WTC11 (cell line): Measurements from ENCODE around the gene SLC27A5. TPM values are rescaled to one million over a fixed set of nuclear protein-coding genes. Genes with fewer than 3 reads are reported as not detected.

Experiments
- AR ChIP-seq: fragments of 250-450 bp; sonication (Bioruptor Pico); IDR thresholded peaks from 2 replicates; pipeline ENCODE4 v1.9.0; 2021; ENCODE audit warnings: mild to moderate bottlenecking
- ATF1 ChIP-seq: sonication (generic); formaldehyde crosslinking; IDR thresholded peaks from 2 replicates; pipeline ENCODE4 v1.8.1; 2023; ENCODE audit warnings: mild to moderate bottlenecking, moderate library complexity, missing genetic modification reagents
- CTCF ChIP-seq: fragments of 200-600 bp; IDR thresholded peaks from 2 replicates; pipeline ENCODE4 v1.8.0; 2022; ENCODE audit warnings: antibody characterized with exemption
- ETV6 ChIP-seq: sonication (generic); formaldehyde crosslinking; IDR thresholded peaks from 2 replicates; pipeline ENCODE4 v1.8.1; 2022; ENCODE audit warnings: mild to moderate bottlenecking, missing genetic modification reagents
- FOXK1 ChIP-seq: sonication (generic); formaldehyde crosslinking; IDR thresholded peaks from 2 replicates; pipeline ENCODE4 v1.8.0; 2022; ENCODE audit warnings: mild to moderate bottlenecking, moderate library complexity, missing genetic modification reagents
- FOXP4 ChIP-seq: sonication (generic); formaldehyde crosslinking; IDR thresholded peaks from 2 replicates; pipeline ENCODE4 v1.8.0; 2022; ENCODE audit warnings: mild to moderate bottlenecking, missing genetic modification reagents
- GRHL2 ChIP-seq: fragments of 250-450 bp; sonication (Bioruptor Pico); IDR thresholded peaks from 2 replicates; pipeline ENCODE4 v1.8.0; 2022; ENCODE audit warnings: mild to moderate bottlenecking, moderate library complexity; ENCODE audit not compliant: insufficient replicate concordance, severe bottlenecking
- JUN ChIP-seq: sonication (generic); formaldehyde crosslinking; IDR thresholded peaks from 2 replicates; pipeline ENCODE4 v1.8.0; 2023; ENCODE audit warnings: mild to moderate bottlenecking, missing genetic modification reagents
- NR2C2 ChIP-seq: sonication (generic); formaldehyde crosslinking; IDR thresholded peaks from 2 replicates; pipeline ENCODE4 v1.8.0; 2022; ENCODE audit warnings: mild to moderate bottlenecking, missing genetic modification reagents
- PREB ChIP-seq: sonication (generic); formaldehyde crosslinking; IDR thresholded peaks from 2 replicates; pipeline ENCODE4 v1.8.1; 2022; ENCODE audit warnings: mild to moderate bottlenecking, missing genetic modification reagents, moderate library complexity, borderline replicate concordance
- TEAD4 ChIP-seq: sonication (generic); formaldehyde crosslinking; IDR thresholded peaks from 2 replicates; pipeline ENCODE4 v1.8.0; 2022; ENCODE audit warnings: mild to moderate bottlenecking, missing genetic modification reagents
- ZBTB43 ChIP-seq: sonication (generic); formaldehyde crosslinking; IDR thresholded peaks from 2 replicates; pipeline ENCODE4 v1.8.1; 2023; ENCODE audit warnings: mild to moderate bottlenecking, missing genetic modification reagents
- ZNF138 ChIP-seq: sonication (generic); formaldehyde crosslinking; conservative IDR thresholded peaks from 2 replicates; pipeline ENCODE4 v1.8.1; 2022; ENCODE audit warnings: mild to moderate bottlenecking, moderate library complexity, missing genetic modification reagents
- ZNF219 ChIP-seq: sonication (generic); formaldehyde crosslinking; IDR thresholded peaks from 2 replicates; pipeline ENCODE4 v1.8.0; 2023; ENCODE audit warnings: missing genetic modification reagents, mild to moderate bottlenecking, borderline replicate concordance
- ZNF281 ChIP-seq: sonication (generic); formaldehyde crosslinking; IDR thresholded peaks from 2 replicates; pipeline ENCODE4 v1.8.0; 2023; ENCODE audit warnings: mild to moderate bottlenecking, missing genetic modification reagents
- ZNF317 ChIP-seq: sonication (generic); formaldehyde crosslinking; IDR thresholded peaks from 2 replicates; pipeline ENCODE4 v1.8.1; 2023; ENCODE audit warnings: low read depth, mild to moderate bottlenecking, moderate library complexity, missing genetic modification reagents, borderline replicate concordance
- ZNF671 ChIP-seq: fragments of 250-450 bp; sonication (Bioruptor Pico); IDR thresholded peaks from 2 replicates; pipeline ENCODE4 v1.8.0; 2021; ENCODE audit warnings: mild to moderate bottlenecking
- ZSCAN18 ChIP-seq: fragments of 250-450 bp; sonication (Bioruptor Pico); IDR thresholded peaks from 2 replicates; pipeline ENCODE4 v2.1.2; 2022; ENCODE audit warnings: mild to moderate bottlenecking, moderate library complexity
- total RNA-seq: library from RNA; stranded (reverse); gene quantifications from 3 replicates; pipeline ENCODE4 v1.2.3, GENCODE V29; 2021

The SLC27A5 gene
- total RNA-seq, 1 experiment from 2014 or later, result 21.9 TPM

GRCh38 chr19:58499021-58499927, 12.5 kb downstream of the SLC27A5 start (continued):
- TF ChIP-seq GRHL2 (no peak), TEAD4 (CRISPR knock-in tag) (no peak), FOXP4 (CRISPR knock-in tag) (peak; percentile 91), FOXK1 (CRISPR knock-in tag) (peak; percentile 91), CTCF (no peak), ATF1 (CRISPR knock-in tag) (0 out of 2 replicates have a peak, but pooled peaks have one; percentile 63), ZNF219 (CRISPR knock-in tag) (no peak), ZNF317 (no peak), PREB (CRISPR knock-in tag) (no peak), ZNF138 (CRISPR knock-in tag) (no peak), AR (CRISPR knock-in tag) (no peak), ZNF671 (CRISPR knock-in tag) (no peak), ZBTB43 (CRISPR knock-in tag) (0 out of 2 replicates have a peak, but pooled peaks have one; percentile 33), ETV6 (CRISPR knock-in tag) (peak; percentile 87), ZNF281 (CRISPR knock-in tag) (no peak), NR2C2 (peak; percentile 61), ZSCAN18 (CRISPR knock-in tag) (no peak), JUN (CRISPR knock-in tag) (no peak)
- TF ChIP-seq, all 79 proteins: peak for 16
